GM21529 (cell line): ENCODE results near the gene MCC.

Source experiments
- ATAC-seq: cut with Tn5 transposase; IDR thresholded peaks from one replicate; pipeline ENCODE4 v1.9.1; 2021; ENCODE audit not compliant: unreplicated experiment

Gene MCC

DNA sequence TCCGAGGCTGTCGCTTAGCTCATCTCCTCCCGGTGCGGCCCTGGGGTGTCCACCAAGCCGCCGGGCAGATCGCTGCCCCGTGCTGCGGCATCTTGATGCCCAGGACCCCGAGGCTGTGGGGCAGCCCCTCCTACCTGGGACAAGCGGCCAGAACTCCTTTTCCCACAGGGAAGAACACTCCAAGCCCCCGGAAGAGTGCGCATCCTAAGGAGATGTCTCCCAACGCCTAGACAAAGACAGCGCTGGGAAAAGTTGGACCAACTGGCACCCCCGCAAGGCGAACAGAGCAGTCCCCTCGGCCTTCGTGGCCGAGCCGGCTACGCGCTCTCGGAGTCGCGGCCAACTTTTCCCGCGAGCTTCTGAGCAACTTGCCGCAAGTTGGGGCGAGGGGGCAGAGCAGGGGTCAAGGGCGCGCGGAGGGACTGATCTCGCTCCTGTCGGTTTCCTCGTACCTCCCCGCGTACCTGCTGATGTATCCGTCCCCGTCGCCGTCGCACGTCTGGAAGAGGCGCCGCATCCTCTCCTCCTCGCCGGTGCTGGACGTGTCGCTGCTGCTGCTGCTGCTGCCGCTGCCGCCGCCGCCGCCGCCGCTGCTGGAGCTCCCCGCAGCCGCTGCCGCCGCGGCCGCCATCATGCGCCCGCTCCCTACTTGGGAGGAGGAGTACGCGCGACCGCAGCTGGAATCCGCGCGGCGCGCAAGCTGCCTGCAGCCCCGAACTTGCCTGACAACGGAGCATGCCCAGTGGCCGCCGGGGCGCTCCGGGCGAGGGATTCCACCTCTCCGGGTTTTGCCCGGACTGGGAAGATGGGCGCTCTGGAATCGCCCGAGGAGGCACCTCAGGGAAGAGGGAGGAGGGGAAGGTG lies at the start of gene MCC:
MCC (minus strand) TSS at position 673 of the 864 bp plus-strand sequence.
- no peak for ATAC-seq

DNA sequence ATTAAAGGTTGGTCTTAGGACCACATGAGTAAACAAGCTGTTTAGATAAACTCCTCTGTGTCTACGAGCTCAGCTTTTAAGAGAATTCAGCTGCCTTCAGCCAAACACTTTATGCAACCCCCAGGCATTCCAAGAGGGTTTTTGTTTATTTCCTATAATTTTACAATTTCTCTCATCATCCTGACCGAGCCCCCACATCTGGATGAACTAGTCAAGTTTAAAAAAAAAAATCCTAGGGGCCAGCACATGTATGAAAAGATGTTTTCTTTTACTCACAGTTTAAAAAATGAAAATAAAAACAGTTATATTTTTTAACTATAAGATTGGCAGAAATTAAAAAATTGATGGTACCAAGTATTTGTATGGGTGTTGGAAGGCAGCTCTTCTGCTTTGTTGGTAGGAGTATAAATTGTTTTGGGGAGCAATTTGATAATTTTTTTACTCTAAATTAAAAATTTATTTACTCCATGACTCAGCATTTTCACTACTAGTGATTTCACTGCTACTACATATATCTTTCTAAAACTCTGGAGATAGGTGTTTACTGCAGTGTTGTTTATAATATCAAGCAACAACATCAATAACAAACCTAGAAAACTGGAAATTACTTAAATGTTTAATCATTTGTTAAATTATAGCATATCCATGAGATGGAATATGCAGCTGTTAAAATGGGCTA lies 43.4 kb upstream of the MCC start:
- no peak for ATAC-seq

DNA sequence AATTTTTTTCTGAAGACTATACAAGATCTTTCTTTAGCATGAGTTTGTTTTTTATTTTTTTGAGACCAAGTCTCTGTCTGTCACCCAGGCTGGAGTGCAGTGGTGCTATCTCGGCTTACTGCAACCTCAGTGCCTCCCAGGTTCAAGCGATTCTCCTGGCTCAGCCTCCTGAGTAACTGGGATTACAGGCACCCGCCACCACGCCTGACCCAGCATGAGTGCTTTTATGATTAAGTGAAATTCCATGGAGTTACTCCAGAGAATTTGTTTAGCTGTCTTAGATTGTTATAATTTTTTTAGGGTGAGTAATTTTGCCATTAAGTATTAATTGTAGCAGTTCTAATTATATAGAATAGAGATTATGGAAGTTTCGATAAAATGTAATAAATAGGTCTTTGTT lies 39.5 kb upstream of the MCC start:
- no peak for ATAC-seq

DNA sequence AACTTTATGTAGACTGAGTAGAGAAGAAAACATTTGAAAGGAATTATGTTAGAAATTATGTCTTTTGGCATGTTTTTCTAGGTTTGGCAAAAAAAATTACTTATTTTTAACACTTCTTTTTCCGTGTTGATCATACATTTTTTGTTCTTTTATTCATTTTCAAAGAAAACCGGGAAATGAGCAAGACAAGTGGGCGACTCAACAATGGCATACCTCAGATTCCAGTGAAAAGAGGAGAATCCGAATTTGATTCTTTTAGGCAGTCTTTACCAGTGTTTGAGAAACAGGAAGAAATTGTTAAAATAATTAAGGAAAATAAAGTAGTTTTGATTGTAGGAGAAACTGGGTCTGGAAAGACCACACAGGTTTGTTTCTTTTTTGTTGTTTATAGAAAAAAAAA lies 38.2 kb upstream of the MCC start:
- ATAC-seq = no peak

DNA sequence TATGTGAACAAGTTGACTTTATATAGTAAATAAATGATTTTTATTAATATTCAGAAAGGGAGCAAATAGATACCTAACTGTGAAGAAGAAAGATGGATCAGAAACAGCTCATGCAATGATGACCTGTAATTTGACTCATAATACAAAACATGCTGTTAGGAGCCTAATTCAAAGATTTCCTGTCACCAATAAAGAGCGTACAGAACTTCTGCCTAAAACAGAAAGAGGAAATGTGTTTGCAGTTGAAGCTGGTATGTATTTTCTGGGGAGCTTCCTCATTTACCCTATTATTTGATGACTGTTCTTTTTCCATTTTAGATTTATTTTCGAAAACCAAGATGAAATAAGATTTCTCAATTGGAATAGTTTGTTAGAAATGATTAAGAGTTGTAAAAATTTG lies 36.7 kb upstream of the MCC start:
- ATAC-seq = peak; percentile 66

DNA sequence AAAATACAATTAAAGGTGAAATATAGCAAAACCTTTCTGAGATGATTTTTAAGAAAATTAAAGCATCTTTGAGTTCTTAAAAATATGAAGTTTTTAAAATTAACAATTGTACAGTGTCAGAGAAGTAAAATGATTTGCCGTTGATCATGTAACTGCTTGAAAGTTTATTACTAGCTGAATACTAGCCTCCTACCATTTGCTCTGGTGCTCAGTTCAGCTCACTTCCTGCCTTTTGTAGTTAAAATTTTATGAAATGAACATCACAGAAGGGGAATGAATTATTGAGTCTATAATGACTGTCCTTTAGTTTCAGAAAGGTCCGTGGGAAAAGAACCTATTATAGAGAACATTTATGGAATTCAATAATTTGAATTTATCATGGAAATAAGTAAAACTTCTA lies 34.9 kb upstream of the MCC start:
- no peak for ATAC-seq

DNA sequence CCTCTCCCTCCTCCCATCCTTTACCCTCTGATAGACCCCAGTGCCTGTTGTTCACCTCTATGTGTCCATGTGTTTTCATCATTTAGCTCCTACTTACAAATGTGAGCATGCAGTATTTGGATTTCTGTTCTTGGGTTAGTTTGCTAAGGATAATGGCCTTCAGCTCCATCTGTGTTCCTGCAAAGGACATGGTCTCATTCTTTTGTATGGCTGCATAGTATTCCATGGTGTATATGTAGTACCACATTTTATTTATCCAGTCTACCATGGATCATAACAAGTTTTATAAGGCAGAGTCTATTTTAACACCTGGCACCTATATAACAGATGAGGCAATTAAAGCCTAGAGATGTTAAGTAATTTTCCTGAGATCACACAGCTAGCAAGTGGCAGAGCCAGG lies 32.6 kb upstream of the MCC start:
- ATAC-seq = no peak

DNA sequence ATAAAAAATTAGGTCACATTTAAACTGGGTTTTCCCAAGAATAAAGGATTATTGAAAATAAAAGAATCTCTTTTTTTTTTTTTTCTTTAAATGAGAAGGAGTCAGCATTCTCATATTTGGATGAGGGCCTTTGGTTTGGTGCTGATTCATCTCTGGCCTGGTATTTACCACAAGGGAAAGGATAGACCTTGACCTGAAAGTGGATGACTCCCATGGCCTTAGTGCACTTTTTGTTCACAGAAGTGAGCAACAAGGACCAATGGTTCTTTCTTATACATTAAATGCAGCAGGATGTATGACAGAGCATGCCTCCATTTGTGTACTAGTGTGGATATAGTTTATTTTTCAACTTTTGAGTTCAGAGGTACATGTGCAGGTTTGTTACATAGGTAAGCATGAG lies 32.2 kb upstream of the MCC start:
- ATAC-seq = peak; percentile 68

DNA sequence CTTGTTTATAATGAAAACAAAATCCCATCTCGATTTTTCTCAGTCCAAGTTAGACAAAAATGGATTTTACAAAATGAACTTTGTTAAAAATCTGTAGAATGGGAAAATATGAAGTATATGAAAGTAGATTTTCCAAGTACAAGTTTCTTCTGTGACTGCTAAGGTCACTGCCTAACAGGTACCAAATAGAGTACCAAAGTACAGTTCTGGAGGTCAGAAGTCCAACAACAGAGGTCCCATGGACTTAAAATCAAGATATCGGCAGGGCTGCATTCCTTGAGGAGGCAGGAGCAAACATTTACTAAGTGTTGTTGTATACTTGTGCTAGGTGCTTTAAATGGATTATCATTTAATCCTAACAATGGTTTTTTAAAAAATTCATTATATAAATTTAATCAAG lies 31.2 kb upstream of the MCC start:
- ATAC-seq = no peak

DNA sequence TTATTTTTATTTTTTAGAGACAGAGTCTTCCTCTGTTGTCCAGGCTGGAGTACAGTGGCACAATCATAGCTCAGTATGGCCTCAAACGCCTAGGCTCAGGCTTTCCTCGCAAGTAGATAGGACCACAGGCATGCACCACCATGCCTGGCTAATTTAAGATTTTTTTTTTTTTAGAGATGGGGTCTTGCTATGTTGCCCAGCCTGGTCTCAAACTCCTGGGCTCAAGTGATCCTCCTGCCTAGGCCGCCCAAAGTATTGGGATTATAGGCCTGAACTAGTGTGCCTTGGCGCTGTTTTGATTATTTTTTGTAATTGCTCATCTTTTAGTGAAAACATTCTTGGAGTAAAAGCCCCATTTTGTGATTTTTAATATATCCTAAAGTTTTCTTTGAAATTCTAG lies 30.6 kb upstream of the MCC start:
- no peak for ATAC-seq

DNA sequence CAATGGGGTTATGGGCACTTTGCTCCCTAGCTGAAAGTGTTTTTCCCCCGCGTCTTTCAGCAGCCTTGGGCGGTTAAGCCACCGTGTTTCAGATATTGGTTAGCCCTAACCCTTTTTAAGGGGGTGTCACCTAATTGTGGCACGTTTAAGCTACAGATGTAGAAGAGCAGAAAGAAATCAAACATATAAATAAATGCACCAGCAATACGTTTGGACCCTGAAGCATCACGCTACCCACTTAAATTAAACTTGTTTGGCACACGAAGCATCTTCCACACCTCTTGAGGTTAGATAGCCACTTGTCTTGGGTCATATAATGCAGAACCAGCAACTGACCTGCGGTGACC lies 26.0 kb upstream of the MCC start:
- no peak for ATAC-seq

DNA sequence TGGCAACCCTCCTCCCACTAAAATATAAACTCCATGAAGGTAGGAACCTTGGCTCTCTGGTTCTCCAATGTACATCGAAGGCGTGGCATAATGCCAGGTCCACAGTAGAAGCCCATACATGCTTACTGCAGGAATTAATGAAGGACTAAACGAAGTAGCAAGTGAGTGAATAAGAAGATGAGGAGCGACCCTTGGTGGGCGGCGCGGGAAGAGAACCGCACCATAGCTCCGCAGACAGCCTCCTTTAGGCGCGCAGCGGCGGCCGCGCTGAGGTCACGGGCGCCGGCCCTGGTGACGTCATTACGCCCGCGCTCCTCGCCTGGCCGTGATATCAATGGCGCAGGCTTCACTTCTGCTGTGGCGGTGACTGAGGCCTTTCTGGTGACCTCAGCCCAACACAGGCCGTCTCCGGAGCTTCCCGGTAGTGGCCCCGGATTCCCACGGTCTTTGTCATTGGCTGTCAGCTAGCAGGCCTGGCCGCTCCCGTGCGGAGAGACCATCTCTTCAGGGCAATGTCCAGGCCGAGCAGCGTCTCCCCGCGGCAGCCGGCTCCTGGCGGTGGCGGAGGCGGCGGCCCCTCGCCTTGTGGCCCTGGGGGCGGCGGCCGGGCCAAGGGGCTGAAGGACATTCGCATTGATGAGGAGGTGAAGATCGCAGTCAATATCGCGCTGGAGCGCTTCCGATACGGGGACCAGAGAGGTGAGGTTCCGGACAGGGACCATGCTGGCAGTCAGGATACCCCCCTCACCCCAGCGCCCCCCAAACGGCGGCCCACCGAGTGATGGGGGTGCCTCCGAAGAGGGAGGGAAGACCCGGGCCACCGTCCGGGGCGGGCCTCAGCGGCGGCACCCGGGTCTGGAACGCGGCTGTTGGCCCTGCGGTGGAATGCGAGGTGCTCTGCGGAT lies 25.4 kb upstream of the MCC start, which contains the start of gene YTHDC2:
YTHDC2 (plus strand) TSS at position 311 of the 905 bp plus-strand sequence; CDS start at position 513, 202 bp downstream.
- ATAC-seq = peak; percentile 98

DNA sequence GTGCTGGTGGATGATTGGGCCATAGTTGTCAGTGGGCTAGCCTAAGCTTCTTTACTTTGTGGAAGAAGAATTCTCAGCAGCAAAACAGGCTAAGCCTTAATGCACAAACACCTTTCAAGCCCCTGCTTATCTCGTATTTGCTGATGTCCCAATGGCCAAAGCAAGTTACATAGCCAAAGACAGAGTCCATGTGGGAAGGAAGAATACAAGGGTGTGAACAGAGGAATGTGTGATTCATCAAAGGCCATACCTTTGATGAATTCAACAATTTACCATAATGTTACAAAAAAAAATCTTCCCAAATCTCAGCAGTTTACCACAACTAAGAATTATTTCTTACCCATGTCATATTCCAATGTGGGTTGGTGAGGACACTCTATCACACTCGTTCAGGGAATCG lies 24.1 kb upstream of the MCC start:
- ATAC-seq = no peak

DNA sequence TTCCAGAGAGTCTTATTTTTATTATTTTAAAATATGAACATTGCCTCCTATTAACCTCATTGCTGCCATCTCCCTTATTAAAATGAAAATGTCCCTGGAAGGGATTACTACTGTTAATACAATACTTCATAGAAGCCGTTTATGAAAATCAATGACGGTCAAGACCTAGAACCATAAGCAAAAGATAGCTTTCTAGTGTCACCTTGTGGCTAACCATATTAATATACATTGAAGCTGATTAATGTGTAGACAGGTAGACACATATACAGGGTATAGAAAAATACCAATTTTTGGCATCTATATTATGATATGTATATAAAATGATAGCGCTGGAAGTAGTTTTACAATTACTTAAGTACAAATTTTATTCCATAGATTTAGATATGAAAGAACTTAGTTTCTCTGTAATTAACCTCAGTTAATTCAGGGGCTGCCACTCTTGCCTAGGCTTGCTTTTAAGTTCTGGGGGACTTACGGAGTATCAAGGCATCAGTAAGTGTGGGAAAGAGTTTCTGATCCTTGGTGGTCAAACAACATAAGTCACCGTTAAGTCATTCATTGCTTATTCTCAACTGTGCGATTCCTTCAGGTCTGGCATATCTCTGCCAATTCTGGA lies 22.7 kb upstream of the MCC start:
- no peak for ATAC-seq

DNA sequence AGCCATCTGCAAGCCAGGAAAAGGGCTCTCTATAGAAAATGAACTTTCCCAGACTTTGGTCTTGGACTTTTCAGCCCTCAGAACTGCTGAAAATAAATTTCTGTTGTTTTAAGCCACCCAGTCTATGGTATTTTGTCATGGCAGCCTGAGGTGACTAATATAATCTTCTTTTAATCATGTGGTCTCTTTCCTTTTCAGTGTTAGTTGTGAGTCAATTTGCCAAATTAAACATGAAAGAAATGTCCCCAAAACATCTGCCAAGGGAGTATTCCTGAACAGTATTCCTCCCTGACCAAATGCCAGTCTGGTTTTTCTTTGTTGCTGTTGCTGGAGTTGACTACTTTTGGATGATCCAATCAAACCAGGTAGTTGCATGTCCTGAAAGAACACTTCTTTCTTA lies 20.5 kb upstream of the MCC start:
- no peak for ATAC-seq

DNA sequence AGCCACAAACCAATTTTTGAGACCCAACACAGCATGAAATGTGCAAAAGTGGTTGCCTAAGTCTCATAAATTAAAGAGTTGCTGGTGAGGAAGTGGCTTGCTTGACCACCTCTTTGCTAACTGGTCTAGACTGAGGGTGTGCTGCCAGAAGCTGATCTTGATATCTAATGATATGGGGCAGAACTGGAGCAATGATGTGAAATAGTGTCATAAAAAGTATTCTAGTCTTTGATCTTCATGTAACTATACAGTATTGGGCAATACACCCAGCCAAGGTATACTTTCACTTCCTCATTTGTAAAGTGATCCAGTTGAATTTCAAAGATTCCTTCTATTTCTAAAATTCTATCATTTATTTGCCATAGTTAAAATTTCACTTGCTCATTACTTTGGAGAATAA lies 19.3 kb upstream of the MCC start:
- ATAC-seq = no peak

DNA sequence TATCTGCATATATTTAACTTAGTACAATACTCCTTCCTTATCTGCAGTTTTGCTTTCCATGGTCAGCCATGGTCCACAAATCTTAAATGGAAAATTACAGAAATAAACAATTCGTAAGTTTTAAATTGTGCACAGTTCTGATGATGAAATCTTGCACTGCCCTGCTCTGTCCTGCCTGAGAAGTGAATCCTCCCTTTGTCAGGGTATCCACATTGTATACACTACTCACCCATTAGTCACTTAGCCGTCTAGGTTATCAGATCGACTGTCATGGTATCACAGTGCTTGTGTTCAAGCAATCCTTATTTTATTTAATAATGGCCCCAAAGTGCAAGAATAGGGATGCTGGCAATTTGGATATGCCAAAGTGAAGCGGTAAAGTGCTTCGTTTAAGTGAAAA lies 16.9 kb upstream of the MCC start:
- ATAC-seq = no peak

DNA sequence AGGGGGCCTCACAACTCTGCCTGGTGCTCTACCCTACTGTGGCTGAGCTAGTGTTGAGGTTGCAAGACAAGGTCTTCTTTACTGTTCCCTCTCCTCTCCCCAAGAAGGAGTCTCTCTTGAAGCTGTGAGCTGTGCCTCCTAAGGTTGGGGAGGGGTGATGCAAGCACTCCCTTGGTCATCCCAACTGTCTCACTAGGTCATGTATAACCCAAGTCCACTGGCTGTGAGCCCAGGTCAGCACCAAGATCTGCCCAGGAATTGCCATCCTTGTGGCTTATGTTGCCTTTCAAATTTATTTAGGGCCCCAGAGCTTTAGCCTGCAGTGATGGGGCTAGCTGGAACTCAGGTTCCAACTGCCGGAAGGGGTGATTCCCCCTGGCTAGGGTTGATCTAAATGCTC lies 14.9 kb upstream of the MCC start:
- no peak for ATAC-seq

DNA sequence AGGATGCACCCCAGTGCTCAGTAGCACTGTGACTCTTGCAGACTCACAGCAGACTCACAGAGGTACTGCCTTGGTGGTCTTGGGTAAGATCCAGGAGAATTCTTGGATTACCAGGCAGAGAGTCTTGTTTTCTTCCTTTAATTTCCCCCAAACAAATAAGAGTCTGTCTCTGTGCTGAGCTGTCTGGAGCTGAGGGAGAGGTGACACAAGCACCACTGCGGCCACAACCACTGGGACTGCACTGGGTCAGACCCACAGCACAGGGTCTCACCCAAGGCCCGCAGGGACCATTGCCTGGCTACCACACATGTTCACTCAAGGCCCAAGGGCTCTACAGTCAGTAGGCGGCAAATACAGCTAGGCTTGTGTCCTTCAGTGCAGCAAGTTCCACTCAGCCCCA lies 13.8 kb upstream of the MCC start:
- no peak for ATAC-seq

DNA sequence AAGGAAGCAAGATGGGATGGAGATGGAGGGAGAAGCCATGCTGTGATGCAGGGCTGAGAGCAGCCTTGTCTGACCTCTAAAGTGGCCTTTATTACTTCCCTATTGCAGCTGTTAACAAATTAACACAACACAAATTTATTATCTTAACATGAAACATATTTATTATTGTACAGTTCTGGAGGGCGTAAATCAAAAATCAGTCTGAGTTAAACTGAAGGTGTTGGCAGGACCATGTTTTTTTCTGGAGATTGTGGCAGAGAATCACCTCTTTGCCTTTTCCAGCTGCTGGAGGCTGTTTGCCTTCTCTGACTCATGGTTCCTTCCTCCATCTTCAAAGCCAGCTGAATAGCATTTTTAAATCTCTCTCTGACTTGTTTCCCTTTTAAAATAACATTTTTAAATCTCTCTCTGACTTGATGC lies 7.2 kb upstream of the MCC start:
- ATAC-seq = no peak

DNA sequence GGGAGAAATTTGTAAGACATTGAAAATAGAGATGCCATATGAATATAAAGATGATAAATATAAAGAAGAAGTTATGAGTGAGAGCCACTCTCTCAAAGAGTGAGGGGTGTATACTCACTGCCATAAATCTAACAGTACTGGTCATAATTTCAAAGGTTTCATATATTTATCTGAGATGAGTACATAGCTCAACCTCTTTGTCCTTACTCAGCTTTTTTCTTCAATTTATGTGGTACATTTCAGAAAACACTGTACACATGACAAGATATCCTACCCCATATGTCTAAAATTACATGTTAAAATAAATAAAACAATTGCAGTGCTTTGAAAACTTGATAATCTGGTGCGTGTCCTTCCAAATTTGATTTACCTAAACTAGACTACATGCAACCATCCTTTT lies 5.2 kb upstream of the MCC start:
- ATAC-seq = no peak
